Measurements from ENCODE around the gene FBLN1.

Gene FBLN1

GRCh38 chr22:45640941-45641621, 138.4 kb downstream of the FBLN1 start:
- DNase-seq (ENCODE audit: low spot score), result no peak

DNA sequence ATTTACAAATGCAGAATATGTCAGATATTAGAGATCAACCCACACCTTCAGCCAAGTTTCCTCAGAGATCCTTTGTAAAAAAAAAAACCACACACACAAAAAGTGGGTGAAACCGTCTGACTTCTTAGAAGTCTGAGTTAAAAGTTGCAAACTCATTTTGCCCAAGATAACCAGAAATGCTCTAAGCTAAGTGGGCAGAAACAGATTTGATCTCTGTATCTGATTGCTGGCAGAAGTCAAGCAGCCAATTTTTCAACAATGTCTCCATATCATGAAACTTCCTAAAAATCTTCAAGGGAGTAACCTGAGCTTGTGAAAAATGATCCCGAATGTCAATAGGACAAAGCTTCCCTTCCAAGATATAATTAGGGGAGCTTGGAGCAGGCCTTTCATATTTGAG, 140.3 kb downstream of the FBLN1 start:
- DNase-seq (ENCODE audit: low spot score), result no peak

GRCh38 chr22:45644714-45645113, 142.0 kb downstream of the FBLN1 start:
- no peak for DNase-seq (ENCODE audit: low spot score)

DNA sequence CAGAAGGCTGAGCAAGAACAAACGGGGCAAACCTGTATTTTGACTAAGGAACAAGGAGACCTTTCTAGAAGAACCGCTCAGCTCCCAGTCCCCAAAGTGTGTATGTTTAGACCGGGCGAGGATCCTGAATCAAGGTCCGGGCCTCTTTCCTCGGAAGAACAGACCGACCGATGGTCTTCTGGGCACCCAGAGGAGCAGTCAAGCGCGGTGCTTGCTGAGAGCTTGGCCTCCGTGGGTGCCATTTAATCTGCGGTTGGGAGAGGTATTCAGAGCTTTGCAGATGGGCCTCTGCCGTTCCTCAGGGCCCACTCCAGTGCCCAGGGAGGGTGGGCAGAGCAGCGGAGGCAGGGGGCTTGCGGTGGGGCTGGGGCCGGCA, 142.5 kb downstream of the FBLN1 start:
- no peak for DNase-seq (ENCODE audit: low spot score)

DNA sequence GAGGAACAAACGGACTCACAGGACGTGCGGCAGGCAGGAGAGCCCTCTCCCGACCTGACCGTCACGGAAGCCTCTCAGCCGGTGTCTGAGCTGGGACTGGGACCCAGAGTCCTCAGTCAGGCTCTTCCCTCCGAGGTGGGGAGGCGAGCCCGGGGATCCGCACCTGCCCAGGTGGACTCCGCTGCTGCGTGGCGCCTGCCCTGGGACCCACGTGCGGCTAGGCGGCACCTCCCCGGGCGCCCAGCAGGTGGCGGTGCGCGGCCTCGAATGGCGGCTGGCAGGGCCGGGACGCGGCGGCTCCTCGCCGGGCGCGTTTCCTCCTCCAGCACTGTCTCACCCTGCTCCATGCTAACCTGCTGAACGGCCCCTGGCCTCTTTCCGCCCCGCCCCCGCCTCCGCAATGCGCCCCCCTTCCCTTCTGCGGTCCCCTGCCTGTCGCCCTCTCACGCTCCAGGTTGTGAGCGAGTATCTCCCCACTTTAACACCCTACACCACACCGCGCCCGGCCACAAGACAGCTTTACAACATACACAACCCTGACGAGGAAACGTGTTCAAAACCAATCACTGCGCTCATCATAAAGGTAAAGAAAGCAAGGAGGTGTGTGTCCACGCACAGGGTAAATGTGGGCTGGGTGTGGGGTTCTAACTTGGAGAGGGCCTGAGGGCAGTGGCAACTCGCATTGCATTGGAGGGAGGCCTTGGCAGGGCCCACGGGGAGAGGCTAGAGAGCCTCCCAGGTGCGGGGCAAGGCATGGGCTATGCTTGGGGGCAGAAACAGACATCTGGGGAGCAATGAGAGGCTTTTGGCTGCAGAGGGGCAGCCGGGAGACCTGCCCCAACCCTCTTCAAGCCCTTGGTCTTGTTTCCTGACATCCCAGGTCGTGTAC, 143.1 kb downstream of the FBLN1 start:
- DNase-seq (ENCODE audit: low spot score), result no peak

GRCh38 chr22:45647532-45648225, 145.0 kb downstream of the FBLN1 start:
- DNase-seq (ENCODE audit: low spot score), result no peak

- no peak for DNase-seq (ENCODE audit: low spot score)
Measured at GRCh38 chr22:45648301-45649117, 145.8 kb downstream of the FBLN1 start.

DNA sequence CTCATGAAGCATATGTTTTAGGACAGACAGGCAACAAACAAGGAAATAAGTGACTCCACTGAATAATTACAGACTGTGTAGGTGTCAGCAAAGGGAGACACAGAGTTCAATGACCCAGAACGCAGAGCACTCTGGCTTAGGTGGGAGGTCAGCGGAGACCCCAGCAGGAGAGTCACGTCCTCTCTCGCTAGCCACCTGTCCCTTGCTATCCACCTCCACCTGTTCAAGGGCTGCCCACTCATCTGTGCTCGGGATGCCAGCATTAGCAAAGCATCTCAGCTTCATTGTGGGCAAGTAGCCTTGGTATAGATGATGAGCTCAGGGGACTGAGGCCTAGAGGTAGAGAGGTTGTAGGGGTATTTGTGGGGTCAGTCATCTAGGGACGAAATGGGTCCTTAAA, 147.1 kb downstream of the FBLN1 start:
- no peak for DNase-seq (ENCODE audit: low spot score)

- no peak for DNase-seq (ENCODE audit: low spot score)
Measured at GRCh38 chr22:45650721-45651120, 148.0 kb downstream of the FBLN1 start.

All from pons (tissue), 1 donor.